RPMI8226 (cell line): ENCODE data around the gene TP73.

Source experiments
- DNase-seq: peaks from one replicate; pipeline ENCODE4 v3.0.0-alpha.2; 2015

TP73 gene

GRCh38 chr1:3651930-3652547 is at the start of gene TP73:
TSS of gene TP73 (plus strand) at chr1:3652516. CDS start at chr1:3682366, 29,850 bp downstream.
- DNase-seq = peak; percentile 32

DNA sequence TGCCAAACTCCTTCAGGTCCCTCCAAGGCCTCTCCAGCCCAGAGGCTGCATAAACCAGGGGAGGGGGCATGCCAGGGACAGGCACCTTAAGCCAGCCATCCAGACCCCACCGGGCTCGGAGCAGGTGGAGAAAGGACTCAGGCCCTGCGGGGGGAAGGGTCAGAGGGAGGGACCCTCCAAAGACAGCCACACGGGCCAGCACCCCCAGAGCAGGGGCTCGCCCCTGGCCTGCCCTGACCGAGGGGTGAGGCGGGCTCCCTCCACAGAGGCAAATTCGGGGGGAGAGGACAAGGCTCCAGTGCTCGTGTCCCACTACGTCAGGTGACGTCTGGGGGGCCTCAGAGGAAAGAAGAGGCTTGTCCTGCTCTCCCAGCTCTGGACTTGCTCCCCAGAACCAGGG is 49.2 kb upstream of the TP73 start:
- no peak for DNase-seq

- no peak for DNase-seq
Measured at GRCh38 chr1:3603571-3604467, 48.5 kb upstream of the TP73 start.

- no peak for DNase-seq
Measured at GRCh38 chr1:3604468-3604974, 47.8 kb upstream of the TP73 start.

GRCh38 chr1:3604997-3605823 is 47.1 kb upstream of the TP73 start:
- no peak for DNase-seq

DNA sequence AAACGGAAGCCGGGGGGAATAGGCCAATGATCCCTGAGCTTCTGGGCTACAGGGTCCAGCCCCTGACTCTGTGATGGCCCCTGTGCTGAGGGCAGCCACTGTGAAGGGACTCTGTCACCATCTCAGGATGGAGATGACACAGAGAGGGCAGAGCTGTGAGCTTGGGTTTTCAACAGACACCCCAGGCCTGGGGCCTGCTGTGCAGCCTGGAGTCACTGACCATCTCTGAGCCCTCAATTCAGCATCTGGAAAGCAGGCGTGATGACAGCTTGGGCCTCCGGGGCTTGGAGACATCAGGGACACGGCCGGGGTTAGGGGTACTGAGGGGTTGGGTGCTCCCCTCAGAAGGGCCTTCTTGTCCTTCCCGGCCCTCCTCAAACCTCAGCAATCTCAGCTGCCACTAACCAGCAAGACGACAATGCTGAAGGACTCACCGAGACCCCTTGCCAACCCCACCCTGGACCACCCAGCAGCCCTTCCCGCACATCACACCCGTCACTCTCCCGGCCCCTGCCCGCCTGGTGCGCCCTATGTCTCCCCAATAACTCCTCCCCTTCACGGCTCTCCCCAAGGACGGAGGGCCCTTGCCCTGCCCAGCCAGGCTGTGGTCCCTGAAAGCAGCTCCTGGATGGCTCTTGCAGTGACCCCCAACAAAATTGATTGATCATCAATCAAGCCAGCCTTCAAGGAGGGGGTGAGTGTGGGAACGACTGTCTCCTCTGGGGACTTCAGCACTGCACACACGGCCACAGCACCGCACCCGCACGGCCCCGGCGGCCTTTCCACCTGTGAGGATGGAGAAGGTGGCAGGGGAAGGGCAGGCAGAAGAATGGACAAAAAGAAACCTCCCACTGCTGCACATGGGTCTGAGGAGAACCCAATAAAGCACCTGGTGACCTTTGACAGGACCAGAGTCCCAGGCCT is 45.3 kb upstream of the TP73 start:
- DNase-seq = no peak

DNA sequence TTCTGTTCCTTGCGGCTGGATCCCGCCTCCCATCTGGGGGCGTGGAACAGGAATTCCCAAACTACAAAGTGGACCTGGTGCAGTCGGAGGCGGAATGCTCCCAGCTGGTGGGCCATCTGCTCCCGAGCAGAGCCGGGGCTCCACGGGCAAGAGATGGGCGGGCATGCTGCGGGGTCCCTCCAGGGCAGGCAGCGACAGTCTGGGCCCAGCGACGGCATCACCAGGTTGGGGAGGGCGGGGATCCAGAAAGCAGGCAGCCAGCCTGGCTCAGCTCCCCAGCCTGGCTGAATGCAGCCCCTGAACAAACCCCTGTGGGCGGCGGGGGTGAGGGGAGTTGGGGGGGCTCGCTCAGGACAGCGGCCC is 44.6 kb upstream of the TP73 start:
- no peak for DNase-seq

DNA sequence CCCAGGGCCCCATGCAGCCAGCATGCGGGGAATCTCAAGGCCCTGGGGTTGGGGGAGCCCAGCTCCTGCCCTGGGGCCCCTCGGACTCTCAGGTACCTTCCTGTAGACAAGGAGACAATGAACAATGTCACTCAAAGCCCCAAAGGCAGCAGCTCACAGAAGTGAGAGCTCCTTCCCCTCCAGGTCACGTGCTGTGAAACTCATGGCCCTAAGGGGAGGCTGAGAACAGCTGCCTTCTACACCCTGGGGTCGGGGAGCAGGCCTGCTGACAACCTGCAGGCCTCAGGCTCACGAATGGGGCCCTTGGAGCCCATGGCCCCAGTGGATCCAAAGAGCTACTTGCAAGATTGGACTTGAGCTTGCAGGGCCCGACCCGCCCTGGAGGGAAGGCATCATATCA is 44.2 kb upstream of the TP73 start:
- no peak for DNase-seq

GRCh38 chr1:3609016-3609768 is 43.1 kb upstream of the TP73 start:
- DNase-seq = no peak

- DNase-seq = no peak
Measured at GRCh38 chr1:3609769-3610526, 42.4 kb upstream of the TP73 start.

DNA sequence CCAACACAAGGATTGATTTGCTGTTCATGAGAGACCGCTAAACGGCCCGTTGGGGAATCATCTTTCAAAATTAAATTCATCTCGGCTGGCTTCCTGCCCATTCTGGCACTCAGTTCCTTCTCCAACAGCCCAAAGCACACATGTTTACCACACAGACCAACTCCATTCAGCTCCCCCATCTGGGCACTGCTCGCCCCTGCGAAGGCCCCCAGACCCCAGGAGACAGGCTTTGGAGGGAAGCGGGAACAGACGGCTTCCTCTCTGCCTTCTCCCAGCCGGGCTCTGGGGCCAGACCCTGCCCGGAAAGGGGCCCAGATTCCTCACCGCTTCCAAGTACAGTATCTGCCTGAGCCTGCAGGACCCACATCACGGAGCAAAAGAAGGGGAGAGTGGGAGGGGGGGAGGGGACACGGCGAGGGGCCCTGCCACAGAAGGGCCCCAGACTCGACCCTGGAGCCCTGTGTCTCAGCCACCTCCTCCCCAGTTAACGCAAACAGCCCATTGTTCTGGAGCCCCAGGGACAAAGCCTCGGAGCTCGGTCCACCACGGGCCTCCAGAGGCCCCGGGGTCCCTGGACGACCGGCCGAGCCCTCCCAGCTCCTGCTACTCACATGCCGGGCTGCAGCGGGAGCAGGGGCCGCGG is 41.7 kb upstream of the TP73 start:
- DNase-seq = peak; percentile 51

DNA sequence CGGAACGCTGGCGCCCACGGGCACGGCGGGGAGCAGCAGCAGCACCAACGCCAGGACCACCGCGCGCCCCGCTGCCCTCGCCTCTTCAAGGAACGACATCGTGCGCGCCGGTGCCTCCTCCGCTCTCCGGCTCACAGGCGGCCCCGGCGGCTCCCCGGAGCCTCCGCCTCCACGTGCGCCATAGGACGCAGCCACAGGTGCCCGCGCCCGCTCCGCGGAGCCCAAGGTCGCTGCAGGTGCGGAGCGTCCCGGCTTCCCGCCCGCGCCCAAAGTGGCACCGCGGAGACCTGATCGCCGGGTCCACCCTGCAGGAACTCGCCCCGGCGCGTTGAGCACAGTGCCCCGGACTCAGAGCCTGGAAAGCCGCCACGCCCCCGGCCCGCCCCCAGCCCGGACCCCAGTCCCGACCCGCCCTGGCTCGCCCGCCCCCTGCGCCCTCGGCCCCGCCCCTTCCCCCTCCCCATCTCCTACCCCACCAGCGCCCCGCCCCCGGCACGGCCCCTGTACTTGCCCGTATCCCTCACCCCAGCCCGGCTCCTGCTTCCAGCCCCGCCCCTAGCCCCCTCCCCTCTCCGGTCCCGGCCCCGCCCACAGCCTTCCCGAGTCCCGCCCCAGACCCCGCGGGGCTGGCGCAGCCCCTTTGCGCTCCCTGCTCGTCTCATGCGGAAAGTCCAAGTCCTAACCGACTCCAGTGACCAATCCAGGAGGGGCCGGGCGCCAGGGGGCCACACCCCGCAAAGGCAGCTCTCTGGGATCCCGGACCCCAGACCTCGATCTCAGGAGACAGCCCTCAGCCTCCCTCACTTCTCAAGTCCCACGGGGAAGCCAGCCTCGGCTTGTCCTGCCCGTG is 40.9 kb upstream of the TP73 start, which contains the start of gene MEGF6:
MEGF6 (minus strand) TSS at position 339 of the 850 bp plus-strand sequence; CDS start at position 99, 240 bp downstream.
- DNase-seq = peak; percentile 64

DNA sequence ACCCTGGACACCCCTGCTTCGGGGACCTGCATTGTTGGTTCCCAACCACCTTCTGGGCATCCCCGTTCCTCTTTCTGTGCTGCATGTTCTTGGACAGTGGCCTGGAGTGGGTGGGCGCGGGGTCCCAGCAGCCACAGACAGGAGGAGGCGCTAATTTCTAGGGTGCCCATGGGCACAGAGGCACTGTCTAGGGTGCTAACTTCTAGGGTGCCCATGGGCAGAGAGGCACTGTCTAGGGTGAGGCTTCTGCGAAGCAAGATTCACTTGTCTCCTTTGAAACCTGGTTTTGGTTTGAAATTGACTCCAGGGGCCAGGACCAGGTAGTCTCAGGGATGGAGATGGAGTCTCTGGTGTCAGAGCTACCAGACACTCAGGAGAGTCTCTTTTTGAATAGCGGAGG is 40.2 kb upstream of the TP73 start:
- no peak for DNase-seq

GRCh38 chr1:3614755-3615742 is 37.3 kb upstream of the TP73 start:
- peak; percentile 50 for DNase-seq

- DNase-seq = no peak
Measured at GRCh38 chr1:3616861-3617260, 35.5 kb upstream of the TP73 start.

GRCh38 chr1:3617806-3618345 is 34.4 kb upstream of the TP73 start:
- no peak for DNase-seq

DNA sequence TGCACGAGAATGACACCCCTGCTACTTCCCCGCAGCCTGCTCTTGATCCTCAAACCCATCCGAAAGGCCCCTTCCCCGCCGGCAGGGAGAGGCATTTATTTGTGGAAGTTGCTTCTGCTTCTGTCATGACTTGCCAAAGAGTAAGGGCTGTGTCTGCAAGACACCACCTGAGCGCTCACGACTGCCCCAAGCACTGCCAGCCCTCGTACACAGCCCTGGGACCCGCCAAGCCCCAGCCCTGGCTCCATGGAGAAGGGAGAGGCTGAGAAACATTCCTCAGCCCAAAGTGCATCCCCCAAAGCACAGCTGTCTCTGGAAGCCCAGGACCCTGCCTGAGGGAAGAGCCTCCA is 33.8 kb upstream of the TP73 start:
- DNase-seq = no peak
